Measurements from ENCODE around the gene PLPPR1. TPM values are rescaled to one million over a fixed set of nuclear protein-coding genes. Genes with fewer than 3 reads are reported as not detected.
A peak's percentile ranks its signal among the peaks of the same experiment; 100 is the strongest.
"Not testable (repeated sequence)": the region's sequence is repeated elsewhere in the genome, so short reads cannot be mapped to it uniquely, and the experiment has no call there.

The PLPPR1 gene
- total RNA-seq, 2 donors from 2014 or later = 0.46 to 0.73 TPM

- ATAC-seq (no peak), DNase-seq (no peak)
- intact Hi-C loops (cut with DNase I, micrococcal nuclease) = no loop called here
Observed at GRCh38 chr9:101098392-101098791, 69.9 kb downstream of the PLPPR1 start.

- intact Hi-C loops (cut with DNase I, micrococcal nuclease) = no loop called here
- DNase-seq (no peak), ATAC-seq (no peak)
Observed at GRCh38 chr9:101114317-101114716, 85.8 kb downstream of the PLPPR1 start.

- intact Hi-C loops (cut with DNase I, micrococcal nuclease) = no loop called here
- ATAC-seq (no peak), DNase-seq (no peak)
Observed at GRCh38 chr9:101115102-101115501, 86.6 kb downstream of the PLPPR1 start.

GRCh38 chr9:101117161-101117560 is 88.6 kb downstream of the PLPPR1 start:
- no peak for DNase-seq
- intact Hi-C loops (cut with DNase I, micrococcal nuclease) = no loop called here
- ATAC-seq = no peak

- intact Hi-C loops (cut with DNase I, micrococcal nuclease) = no loop called here
- ATAC-seq (peak; percentile 95), DNase-seq (peak in 1 of 2 donors; percentile 73)
Observed at GRCh38 chr9:101119206-101119819, 90.8 kb downstream of the PLPPR1 start.

GRCh38 chr9:101121836-101122399 is 93.4 kb downstream of the PLPPR1 start:
- DNase-seq (no peak), ATAC-seq (no peak)
- intact Hi-C loops (cut with DNase I, micrococcal nuclease) = no loop called here

- no peak for ATAC-seq
- intact Hi-C loops (cut with DNase I, micrococcal nuclease) = no loop called here
- DNase-seq = no peak
Observed at GRCh38 chr9:101126556-101126955, 98.0 kb downstream of the PLPPR1 start.

GRCh38 chr9:101127369-101127768 is 98.8 kb downstream of the PLPPR1 start:
- ATAC-seq; intact Hi-C loops (cut with DNase I, micrococcal nuclease); DNase-seq: not testable (repeated sequence)

- ATAC-seq = no peak
- no peak for DNase-seq
- intact Hi-C loops (cut with DNase I, micrococcal nuclease) = no loop called here
Observed at GRCh38 chr9:101128623-101129022, 100.1 kb downstream of the PLPPR1 start.

GRCh38 chr9:101130054-101130453 is 101.5 kb downstream of the PLPPR1 start:
- DNase-seq = no peak
- no peak for ATAC-seq
- intact Hi-C loops (cut with DNase I, micrococcal nuclease) = no loop called here

GRCh38 chr9:101131326-101131725 is 102.8 kb downstream of the PLPPR1 start:
- no peak for DNase-seq
- intact Hi-C loops (cut with DNase I, micrococcal nuclease) = no loop called here
- no peak for ATAC-seq

GRCh38 chr9:101132801-101133200 is 104.3 kb downstream of the PLPPR1 start:
- ATAC-seq (no peak), DNase-seq (no peak)
- intact Hi-C loops (cut with DNase I, micrococcal nuclease) = no loop called here

GRCh38 chr9:101138509-101138908 is 110.0 kb downstream of the PLPPR1 start:
- intact Hi-C loops (cut with DNase I, micrococcal nuclease) = no loop called here
- no peak for ATAC-seq
- no peak for DNase-seq

- ATAC-seq (no peak), DNase-seq (no peak)
- intact Hi-C loops (cut with DNase I, micrococcal nuclease) = no loop called here
Observed at GRCh38 chr9:101139082-101139481, 110.6 kb downstream of the PLPPR1 start.

- DNase-seq = no peak
- no peak for ATAC-seq
- intact Hi-C loops (cut with DNase I, micrococcal nuclease) = no loop called here
Observed at GRCh38 chr9:101140764-101141163, 112.2 kb downstream of the PLPPR1 start.

- intact Hi-C loops (cut with DNase I, micrococcal nuclease) = no loop called here
- ATAC-seq = no peak
- no peak for DNase-seq
Observed at GRCh38 chr9:101146508-101146907, 118.0 kb downstream of the PLPPR1 start.

GRCh38 chr9:101148344-101148743 is 119.8 kb downstream of the PLPPR1 start:
- intact Hi-C loops (cut with DNase I, micrococcal nuclease) = no loop called here
- ATAC-seq (no peak), DNase-seq (no peak)

- ATAC-seq = no peak
- no peak for DNase-seq
- intact Hi-C loops (cut with DNase I, micrococcal nuclease) = no loop called here
Observed at GRCh38 chr9:101158361-101158760, 129.8 kb downstream of the PLPPR1 start.

- intact Hi-C loops (cut with DNase I, micrococcal nuclease) = no loop called here
- ATAC-seq (no peak), DNase-seq (no peak)
Observed at GRCh38 chr9:101162231-101162630, 133.7 kb downstream of the PLPPR1 start.

GRCh38 chr9:101165131-101165530 is 136.6 kb downstream of the PLPPR1 start:
- DNase-seq (no peak), ATAC-seq (no peak)
- intact Hi-C loops (cut with DNase I, micrococcal nuclease) = no loop called here

GRCh38 chr9:101167490-101168134 is 139.1 kb downstream of the PLPPR1 start:
- intact Hi-C loops (cut with DNase I, micrococcal nuclease) = no loop called here
- ATAC-seq (no peak), DNase-seq (no peak)
